ENCODE data around the gene YY1.

Gene YY1

DNA sequence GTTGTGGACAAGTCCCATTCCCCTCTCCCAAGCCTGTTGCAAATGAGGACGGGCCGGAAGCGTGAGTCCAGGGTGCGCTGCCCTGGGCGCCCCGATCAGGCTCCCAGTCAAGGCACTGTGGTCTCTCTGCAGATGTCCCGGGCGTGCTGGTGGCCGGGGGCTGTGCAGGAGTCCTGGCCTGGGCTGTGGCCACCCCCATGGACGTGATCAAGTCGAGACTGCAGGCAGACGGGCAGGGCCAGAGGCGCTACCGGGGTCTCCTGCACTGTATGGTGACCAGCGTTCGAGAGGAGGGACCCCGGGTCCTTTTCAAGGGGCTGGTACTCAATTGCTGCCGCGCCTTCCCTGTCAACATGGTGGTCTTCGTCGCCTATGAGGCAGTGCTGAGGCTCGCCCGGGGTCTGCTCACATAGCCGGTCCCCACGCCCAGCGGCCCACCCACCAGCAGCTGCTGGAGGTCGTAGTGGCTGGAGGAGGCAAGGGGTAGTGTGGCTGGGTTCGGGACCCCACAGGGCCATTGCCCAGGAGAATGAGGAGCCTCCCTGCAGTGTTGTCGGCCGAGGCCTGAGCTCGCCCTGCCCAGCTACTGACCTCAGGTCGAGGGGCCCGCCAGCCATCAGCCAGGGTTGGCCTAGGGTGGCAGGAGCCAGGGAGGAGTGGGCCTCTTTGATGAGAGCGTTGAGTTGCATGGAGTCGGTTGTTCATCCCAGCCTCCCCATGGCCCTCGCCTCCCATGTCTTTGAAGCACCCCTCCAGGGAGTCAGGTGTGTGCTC lies 90.5 kb downstream of the YY1 start:
- TF ChIP-seq, protein P1, sequence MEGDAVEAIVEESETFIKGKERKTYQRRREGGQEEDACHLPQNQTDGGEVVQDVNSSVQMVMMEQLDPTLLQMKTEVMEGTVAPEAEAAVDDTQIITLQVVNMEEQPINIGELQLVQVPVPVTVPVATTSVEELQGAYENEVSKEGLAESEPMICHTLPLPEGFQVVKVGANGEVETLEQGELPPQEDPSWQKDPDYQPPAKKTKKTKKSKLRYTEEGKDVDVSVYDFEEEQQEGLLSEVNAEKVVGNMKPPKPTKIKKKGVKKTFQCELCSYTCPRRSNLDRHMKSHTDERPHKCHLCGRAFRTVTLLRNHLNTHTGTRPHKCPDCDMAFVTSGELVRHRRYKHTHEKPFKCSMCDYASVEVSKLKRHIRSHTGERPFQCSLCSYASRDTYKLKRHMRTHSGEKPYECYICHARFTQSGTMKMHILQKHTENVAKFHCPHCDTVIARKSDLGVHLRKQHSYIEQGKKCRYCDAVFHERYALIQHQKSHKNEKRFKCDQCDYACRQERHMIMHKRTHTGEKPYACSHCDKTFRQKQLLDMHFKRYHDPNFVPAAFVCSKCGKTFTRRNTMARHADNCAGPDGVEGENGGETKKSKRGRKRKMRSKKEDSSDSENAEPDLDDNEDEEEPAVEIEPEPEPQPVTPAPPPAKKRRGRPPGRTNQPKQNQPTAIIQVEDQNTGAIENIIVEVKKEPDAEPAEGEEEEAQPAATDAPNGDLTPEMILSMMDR (IDR thresholded peaks at IDR 0.05; ENCODE audit: low read depth, low read length, missing control alignments), result no peak
- no peak overlapping the region for H3K4me3 ChIP-seq (ENCODE audit: low read depth, low read length)

DNA sequence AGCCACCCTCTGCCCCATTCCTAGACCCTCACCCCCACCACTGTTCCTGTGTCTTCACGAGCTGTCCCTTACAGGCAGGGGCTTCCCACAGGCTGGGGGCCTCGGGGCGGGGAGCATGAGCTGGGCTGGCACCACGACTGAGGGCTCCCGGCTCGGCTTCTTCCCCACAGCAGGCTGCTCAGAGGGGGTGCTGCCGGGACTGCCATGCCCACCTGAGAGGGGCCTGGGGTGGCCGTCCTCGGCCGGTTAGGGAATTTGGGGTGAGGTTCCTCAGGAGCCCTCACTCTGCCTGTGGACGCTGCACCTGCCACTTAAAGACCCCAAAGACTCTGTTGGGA lies 91.0 kb downstream of the YY1 start:
- DNase-seq (ENCODE audit: low read depth), result no peak
- H3K4me3 ChIP-seq (ENCODE audit: low read depth, low read length), result no peak overlapping the region
- TF ChIP-seq, protein P1 (IDR thresholded peaks at IDR 0.05; ENCODE audit: low read depth, low read length, missing control alignments), result no peak

More for the DNA sequence above, 90.5 kb downstream of the YY1 start:
- DNase-seq (ENCODE audit: low read depth), result no peak

DNA sequence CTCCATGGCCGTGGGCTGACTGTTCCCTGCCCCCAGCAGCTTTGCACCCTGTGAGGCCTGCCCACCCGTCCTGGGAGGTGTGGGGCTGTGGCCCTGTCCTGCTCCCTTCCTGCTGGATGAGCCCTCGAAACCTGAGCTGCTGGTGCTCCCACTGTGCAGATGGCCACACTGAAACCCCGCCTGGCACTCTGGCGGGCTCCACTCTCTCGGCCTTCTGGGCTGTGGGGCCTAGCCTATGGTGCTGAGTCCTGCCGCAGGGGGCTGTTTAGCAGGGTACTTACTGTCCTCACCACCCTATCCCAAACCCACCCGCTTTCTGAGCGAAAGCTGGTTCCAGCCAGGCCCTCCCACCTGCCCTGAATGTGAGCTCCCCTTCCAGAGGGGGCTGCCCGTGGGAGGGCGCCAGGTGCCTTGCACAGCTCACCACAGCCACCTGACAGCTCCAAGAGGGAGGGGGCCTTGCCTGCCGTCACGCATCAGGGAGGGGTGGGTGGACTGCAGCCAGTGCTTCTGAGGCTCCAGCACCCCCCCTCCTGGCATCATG lies 91.5 kb downstream of the YY1 start:
- TF ChIP-seq, protein P1 (IDR thresholded peaks at IDR 0.05; ENCODE audit: low read depth, low read length, missing control alignments), result no peak
- DNase-seq (ENCODE audit: low read depth), result no peak
- H3K4me3 ChIP-seq (ENCODE audit: low read depth, low read length), result no peak overlapping the region

DNA sequence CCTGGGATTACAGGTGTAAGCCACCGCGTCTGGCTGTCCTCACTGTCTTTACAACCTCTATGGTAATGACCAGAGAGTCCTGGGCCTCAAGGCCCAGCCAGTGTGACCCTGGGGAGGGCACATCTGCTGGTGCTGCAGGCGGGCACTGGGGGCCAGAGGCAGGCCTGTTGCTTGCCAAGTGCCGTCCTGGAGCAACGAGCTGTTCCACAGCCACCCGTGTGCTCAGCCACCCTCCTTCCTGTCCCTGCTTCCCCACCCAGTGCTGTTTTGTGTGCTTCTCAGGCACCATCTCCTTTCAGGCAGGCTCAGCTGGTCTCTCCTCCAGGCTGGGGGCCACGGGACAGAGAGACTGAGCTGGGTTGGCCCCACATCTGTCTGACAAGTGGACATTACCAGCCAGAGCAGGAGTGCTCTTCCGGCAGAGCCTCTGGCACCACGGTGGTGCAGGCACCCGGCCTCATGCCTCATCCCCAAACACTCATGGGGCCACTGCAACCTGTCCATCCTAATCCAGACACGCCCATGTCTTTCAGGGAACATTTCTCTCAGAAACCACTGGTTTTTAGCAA lies 93.2 kb downstream of the YY1 start:
- DNase-seq (ENCODE audit: low read depth), result no peak
- H3K4me3 ChIP-seq (ENCODE audit: low read depth, low read length), result no peak overlapping the region
- TF ChIP-seq, protein P1 (IDR thresholded peaks at IDR 0.05; ENCODE audit: low read depth, low read length, missing control alignments), result no peak
